NCI-H2081 (cell line): Measurements from ENCODE around the gene TRIM65.
"Not testable (repeated sequence)": the region's sequence is repeated elsewhere in the genome, so short reads cannot be mapped to it uniquely, and the experiment has no call there.

ENCODE experiments used
- DNase-seq, 2 experiments: peaks; one replicate each; lab custom pipeline; 2025; lab: John Stamatoyannopoulos, UW

Gene TRIM65

GRCh38 chr17:75895370-75896155 lies 1.2 kb downstream of the TRIM65 start:
- peak; percentile 14 to 38 for DNase-seq

- DNase-seq, result peak in 1 of 2 experiments; percentile 22
These were observed 2.6 kb downstream of the TRIM65 start for GRCh38 chr17:75894049-75894733.

GRCh38 chr17:75893305-75894048 lies 3.3 kb downstream of the TRIM65 start:
- DNase-seq, result no peak

GRCh38 chr17:75892556-75893224 lies 4.1 kb downstream of the TRIM65 start:
- DNase-seq, result no peak

GRCh38 chr17:75891605-75892555 lies 4.9 kb downstream of the TRIM65 start:
- no peak for DNase-seq

GRCh38 chr17:75891022-75891604 lies 5.6 kb downstream of the TRIM65 start:
- no peak for DNase-seq

GRCh38 chr17:75889454-75889853 lies 7.3 kb downstream of the TRIM65 start:
- DNase-seq, result no peak

- no peak for DNase-seq
These were observed 8.3 kb downstream of the TRIM65 start for GRCh38 chr17:75888484-75888883.

GRCh38 chr17:75885860-75886259 lies 10.9 kb downstream of the TRIM65 start:
- not testable (repeated sequence) for DNase-seq

- no peak for DNase-seq
These were observed 11.3 kb downstream of the TRIM65 start for GRCh38 chr17:75885431-75885830.

- DNase-seq, result no peak
These were observed 14.9 kb downstream of the TRIM65 start for GRCh38 chr17:75881678-75882454.

- DNase-seq, result no peak
These were observed 16.5 kb downstream of the TRIM65 start for GRCh38 chr17:75880266-75880665.

GRCh38 chr17:75878174-75878998 lies 18.4 kb downstream of the TRIM65 start, which contains the start of gene TRIM47:
TRIM47 (minus strand) TSS chr17:75878581; CDS start chr17:75878548, 33 bp downstream.
- DNase-seq, result peak; percentile 59 to 70

GRCh38 chr17:75877752-75878173 lies 19.0 kb downstream of the TRIM65 start:
- peak; percentile 72 to 74 for DNase-seq

- peak; percentile 50 to 59 for DNase-seq
These were observed 19.6 kb downstream of the TRIM65 start for GRCh38 chr17:75876938-75877751.

- DNase-seq, result peak; percentile 93 to 97
These were observed 20.4 kb downstream of the TRIM65 start for GRCh38 chr17:75876190-75876937.

GRCh38 chr17:75875940-75876189 lies 20.9 kb downstream of the TRIM65 start:
- DNase-seq, result no peak
